Neuronal stem cell (in vitro differentiated cells): Measurements from ENCODE around the gene HOXB13.

Experiments
- DNase-seq: peaks from one replicate; pipeline ENCODE4 v3.0.0-alpha.2; 2013; ENCODE audit warnings: low spot score
- H2AFZ ChIP-seq: one replicate; pipeline ENCODE4 v1.6.1; 2013; ENCODE audit warnings: mild to moderate bottlenecking, low read length, inconsistent platforms
- H2AK5ac ChIP-seq: 2 replicates; pipeline ENCODE4 v1.6.1; 2013; ENCODE audit warnings: low read depth, mild to moderate bottlenecking, inconsistent platforms, low read length, moderate library complexity, mixed read lengths
- H2BK120ac ChIP-seq: 2 replicates; pipeline ENCODE4 v1.6.1; 2013; ENCODE audit warnings: low read depth, mild to moderate bottlenecking, inconsistent platforms, low read length, moderate library complexity, mixed read lengths
- H2BK12ac ChIP-seq: one replicate; pipeline ENCODE4 v1.6.1; 2013; ENCODE audit warnings: low read length, inconsistent platforms
- H2BK15ac ChIP-seq: 2 replicates; pipeline ENCODE4 v1.6.1; 2013; ENCODE audit warnings: mild to moderate bottlenecking, low read length, inconsistent platforms, mixed read lengths
- H2BK5ac ChIP-seq: one replicate; pipeline ENCODE4 v1.6.1; 2013; ENCODE audit warnings: inconsistent platforms, mild to moderate bottlenecking, low read length, moderate library complexity
- H3K14ac ChIP-seq: one replicate; pipeline ENCODE4 v1.6.1; 2013; ENCODE audit warnings: low read length, inconsistent platforms
- H3K18ac ChIP-seq: 2 replicates; pipeline ENCODE4 v1.6.1; 2013; ENCODE audit warnings: low read length, inconsistent platforms
- H3K23ac ChIP-seq: 2 replicates; pipeline ENCODE4 v1.6.1; 2013; ENCODE audit warnings: low read depth, mild to moderate bottlenecking, mixed read lengths, low read length, inconsistent platforms; ENCODE audit not compliant: poor library complexity
- H3K27ac ChIP-seq: replicated peaks from 3 replicates; pipeline ENCODE4 v1.5.1; 2013; ENCODE audit warnings: low read length, inconsistent platforms
- H3K27me3 ChIP-seq, 3 experiments: 2 replicates each; pipeline ENCODE4 v1.6.1; 2013; ENCODE audit warnings: low read length in 3 of 3, mild to moderate bottlenecking in 2 of 3, inconsistent platforms in 1 of 3, low read depth in 1 of 3, mixed read lengths in 1 of 3, moderate library complexity in 1 of 3; ENCODE audit not compliant: control insufficient read depth in 3 of 3, insufficient read depth in 3 of 3
- H3K36me3 ChIP-seq, 2 donors: replicated peaks in 1 of 2; 2 replicates each; pipeline ENCODE4 v1.6.1; 2013; ENCODE audit warnings: low read length in 2 of 2; ENCODE audit not compliant: control insufficient read depth in 2 of 2, insufficient read depth in 2 of 2
- H3K4ac ChIP-seq: 2 replicates; pipeline ENCODE4 v1.6.1; 2013; ENCODE audit warnings: inconsistent platforms, mild to moderate bottlenecking, low read length, moderate library complexity
- H3K4me1 ChIP-seq, 2 donors: 1 replicate in 1 of 2; 2 replicates in 1 of 2; pipeline ENCODE4 v1.6.1; 2013; ENCODE audit warnings: low read length in 2 of 2, low read depth in 1 of 2; ENCODE audit not compliant: control insufficient read depth in 2 of 2, insufficient read depth in 1 of 2
- H3K4me2 ChIP-seq: one replicate; pipeline ENCODE4 v1.6.1; 2013; ENCODE audit warnings: mild to moderate bottlenecking, low read length, inconsistent platforms; ENCODE audit not compliant: insufficient read depth, poor library complexity, severe bottlenecking
- H3K4me3 ChIP-seq, 2 donors: 2 replicates each; pipeline ENCODE4 v1.5.1; 2013; ENCODE audit warnings: low read length in 2 of 2, mild to moderate bottlenecking in 2 of 2, inconsistent platforms in 1 of 2, moderate library complexity in 1 of 2
- H3K79me1 ChIP-seq: one replicate; pipeline ENCODE4 v1.6.1; 2013; ENCODE audit warnings: low read depth, mild to moderate bottlenecking, inconsistent platforms, low read length, moderate library complexity
- H3K9ac ChIP-seq: one replicate; pipeline ENCODE4 v1.6.1; 2013; ENCODE audit warnings: mild to moderate bottlenecking, low read depth, low read length, inconsistent platforms; ENCODE audit not compliant: poor library complexity
- H3K9me3 ChIP-seq, 2 donors: replicated peaks in 1 of 2; 2 replicates each; pipeline versions ENCODE3 to v1.6.1; 2013; ENCODE audit warnings: low read length in 2 of 2, mild to moderate bottlenecking in 2 of 2, inconsistent platforms in 1 of 2, low read depth in 1 of 2, mixed read lengths in 1 of 2, moderate library complexity in 1 of 2; ENCODE audit not compliant: control insufficient read depth in 2 of 2, insufficient read depth in 1 of 2
- H4K8ac ChIP-seq: one replicate; pipeline ENCODE4 v1.6.1; 2013; ENCODE audit warnings: low read depth, mild to moderate bottlenecking, inconsistent platforms, low read length, moderate library complexity
- H4K91ac ChIP-seq: one replicate; pipeline ENCODE4 v1.6.1; 2013; ENCODE audit warnings: low read length, low read depth, mild to moderate bottlenecking, inconsistent platforms; ENCODE audit not compliant: poor library complexity
- WGBS, 2 donors: extraction: QIAGEN DNeasy Blood & Tissue Kit; methylation state at CpG; one replicate each; pipeline ENCODE4 v1.1.7; 2013; ENCODE audit warnings: missing lambda C conversion rate in 2 of 2, mixed read lengths in 1 of 2; ENCODE audit not compliant: insufficient read length in 2 of 2, insufficient replicate concordance in 1 of 2; ENCODE audit errors: extremely low coverage in 2 of 2; 5-methylcytosine and 5-hydroxymethylcytosine counted together

The HOXB13 gene

DNA sequence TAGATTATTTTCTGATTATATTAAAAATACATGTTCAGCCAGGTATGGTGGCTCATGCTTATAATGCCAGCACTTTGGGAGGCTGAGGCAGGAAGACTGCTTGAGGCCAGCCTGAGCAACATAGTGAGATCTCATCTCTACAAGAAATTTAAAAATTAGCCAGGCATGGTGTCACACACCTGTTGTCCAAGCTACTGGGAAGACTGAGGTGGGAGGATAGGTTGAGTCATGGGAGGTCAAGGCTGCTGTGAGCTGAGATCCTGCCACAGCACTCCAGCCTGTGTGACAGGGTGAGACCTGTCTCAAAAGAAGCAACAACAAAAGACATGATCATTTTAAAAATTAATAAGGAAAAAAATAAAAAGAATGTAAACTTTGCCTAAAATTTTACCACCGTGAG lies 46.9 kb downstream of the HOXB13 start:
- WGBS, 2 donors = no CpG with 5 or more reads among the region's 1 CpG
- H3K4me1 ChIP-seq = no peaks in the 10 kb centered on the region
- no peak for DNase-seq

DNA sequence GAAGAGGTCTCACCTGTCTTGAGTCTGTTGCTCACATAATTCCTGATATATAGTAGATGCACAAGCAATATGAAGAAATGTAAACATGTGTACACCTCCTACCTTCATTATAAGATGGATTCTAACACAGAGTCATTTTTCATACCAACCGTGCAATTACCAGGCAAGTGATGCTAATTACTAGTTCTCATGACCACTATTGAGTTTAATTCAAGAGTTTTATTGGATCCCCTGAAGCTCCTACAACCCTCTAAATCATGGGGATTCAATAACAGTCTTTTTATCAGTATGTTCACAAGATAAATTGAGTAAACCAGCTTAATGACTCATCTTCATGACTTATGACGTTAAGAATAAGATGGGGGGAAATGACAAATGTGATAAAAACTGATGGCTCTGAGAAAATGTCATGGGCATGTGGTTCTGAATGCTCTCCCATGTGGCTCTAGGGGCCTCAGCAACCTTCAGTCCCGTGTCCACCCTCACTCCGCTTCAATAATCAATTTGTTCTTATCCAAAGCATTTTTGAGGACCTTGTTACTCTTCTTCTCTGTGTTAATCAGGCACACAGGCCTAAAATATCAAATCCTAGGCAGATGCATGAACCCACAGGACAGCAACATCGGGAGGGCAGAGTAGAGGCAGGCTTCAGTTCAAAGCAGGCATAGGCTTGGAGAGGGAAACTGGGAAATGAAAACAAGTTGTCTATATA lies 49.0 kb downstream of the HOXB13 start:
- Histone ChIP-seq H2AFZ (no peak overlapping the region), H3K4me3 (no peak overlapping the region), H4K91ac (no peak overlapping the region), H2BK12ac (no peak overlapping the region), H3K9ac (no peak overlapping the region), H3K23ac (no peak overlapping the region), H4K8ac (no peak overlapping the region), H3K4ac (no peak overlapping the region), H3K4me2 (no peak overlapping the region), H3K27me3 (peaks cover 0 to 26% (median 19%) of the 10 kb centered on the region in 3 experiments), H3K4me1 (no peaks in the 10 kb centered on the region), H3K79me1 (no peaks in the 10 kb centered on the region), H3K36me3 (no peaks in the 10 kb centered on the region), H3K18ac (no peak overlapping the region), H2AK5ac (no peak overlapping the region), H2BK120ac (no peak overlapping the region), H2BK15ac (no peak overlapping the region), H3K27ac (no peak overlapping the region), H3K9me3 (no peaks in the 10 kb centered on the region), H3K14ac (no peak overlapping the region), H2BK5ac (no peak overlapping the region)
- no peak for DNase-seq
- WGBS, 2 donors = no CpG with 5 or more reads among the region's 5 CpGs

More for the DNA sequence above, 46.9 kb downstream of the HOXB13 start:
- no peaks in the 10 kb centered on the region for H3K79me1 ChIP-seq
- H2BK12ac ChIP-seq = no peak overlapping the region
- H3K36me3 ChIP-seq = no peaks in the 10 kb centered on the region
- no peak overlapping the region for H3K23ac ChIP-seq
- H3K14ac ChIP-seq = no peak overlapping the region
- H2AK5ac ChIP-seq = no peak overlapping the region
- H2BK15ac ChIP-seq = no peak overlapping the region
- no peak overlapping the region for H3K4me3 ChIP-seq
- H3K18ac ChIP-seq = no peak overlapping the region
- peaks cover 0 to 26% (median 17%) of the 10 kb centered on the region in 3 experiments for H3K27me3 ChIP-seq
- no peak overlapping the region for H2AFZ ChIP-seq
- H2BK5ac ChIP-seq = no peak overlapping the region
- H3K9ac ChIP-seq = no peak overlapping the region
- no peak overlapping the region for H3K27ac ChIP-seq
- H2BK120ac ChIP-seq = no peak overlapping the region
- no peak overlapping the region for H4K91ac ChIP-seq
- no peak overlapping the region for H3K4me2 ChIP-seq
- no peak overlapping the region for H4K8ac ChIP-seq
- H3K4ac ChIP-seq = no peak overlapping the region
- no peaks in the 10 kb centered on the region for H3K9me3 ChIP-seq

DNA sequence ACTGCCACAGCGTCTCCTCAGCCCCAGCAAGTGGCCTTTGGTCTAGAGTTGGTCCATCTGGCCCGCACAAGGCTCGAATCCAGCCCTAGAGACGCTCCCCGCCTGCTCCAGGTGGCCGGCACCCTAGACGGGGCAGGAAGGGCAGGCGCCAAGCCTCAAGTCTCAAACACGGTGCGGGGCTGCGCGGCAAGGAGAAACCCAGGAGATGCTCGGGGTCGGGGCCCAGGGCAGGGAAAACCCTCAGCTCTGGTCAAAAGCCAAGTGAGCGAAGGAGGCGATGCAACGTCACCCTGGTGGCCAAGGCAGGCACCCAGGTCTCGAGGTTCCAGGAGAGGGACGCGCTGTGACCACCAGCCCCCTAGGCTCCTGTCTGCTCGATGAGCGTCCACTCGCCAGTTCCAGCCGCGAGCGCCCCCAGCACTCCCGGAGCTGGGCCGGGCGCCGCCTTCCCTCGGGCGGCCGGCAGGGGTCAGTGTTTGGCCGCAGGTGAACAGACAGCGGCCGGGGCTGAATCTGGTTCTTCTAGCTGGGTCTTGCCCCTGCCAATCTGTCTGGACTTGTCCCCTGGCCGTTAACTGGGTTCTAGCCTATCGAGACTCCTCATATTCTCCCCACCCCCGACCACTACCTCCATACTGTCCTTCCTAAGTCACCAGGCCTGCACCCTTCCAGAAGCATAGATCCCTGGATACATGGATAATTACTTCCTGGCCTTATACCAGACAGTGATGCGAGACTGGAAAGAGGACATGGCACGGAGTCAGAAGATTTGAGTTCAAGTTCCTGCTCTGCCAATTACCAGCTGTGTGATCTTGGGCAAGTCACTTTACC lies 50.2 kb downstream of the HOXB13 start:
- Histone ChIP-seq H2AFZ (peak overlapping the region; percentile 88), H3K4me1 (no peaks in the 10 kb centered on the region), H3K14ac (no peak overlapping the region), H2BK15ac (no peak overlapping the region), H4K8ac (no peak overlapping the region), H2BK120ac (no peak overlapping the region), H3K9me3 (no peaks in the 10 kb centered on the region), H4K91ac (no peak overlapping the region), H3K27ac (no peak overlapping the region), H3K4me3 (peak overlapping the region in 1 of 2 donors; percentile 60), H3K18ac (peak overlapping the region; percentile 65), H3K4ac (no peak overlapping the region), H2AK5ac (no peak overlapping the region), H3K27me3 (peaks cover 0 to 25% (median 19%) of the 10 kb centered on the region in 3 experiments), H2BK12ac (no peak overlapping the region), H3K36me3 (no peaks in the 10 kb centered on the region), H3K23ac (peak overlapping the region; percentile 8), H3K4me2 (peak overlapping the region; percentile 58), H3K79me1 (no peaks in the 10 kb centered on the region), H3K9ac (peak overlapping the region; percentile 52), H2BK5ac (no peak overlapping the region)
- peak; percentile 69 for DNase-seq
- WGBS, 2 donors = no CpG with 5 or more reads among the region's 41 CpGs

DNA sequence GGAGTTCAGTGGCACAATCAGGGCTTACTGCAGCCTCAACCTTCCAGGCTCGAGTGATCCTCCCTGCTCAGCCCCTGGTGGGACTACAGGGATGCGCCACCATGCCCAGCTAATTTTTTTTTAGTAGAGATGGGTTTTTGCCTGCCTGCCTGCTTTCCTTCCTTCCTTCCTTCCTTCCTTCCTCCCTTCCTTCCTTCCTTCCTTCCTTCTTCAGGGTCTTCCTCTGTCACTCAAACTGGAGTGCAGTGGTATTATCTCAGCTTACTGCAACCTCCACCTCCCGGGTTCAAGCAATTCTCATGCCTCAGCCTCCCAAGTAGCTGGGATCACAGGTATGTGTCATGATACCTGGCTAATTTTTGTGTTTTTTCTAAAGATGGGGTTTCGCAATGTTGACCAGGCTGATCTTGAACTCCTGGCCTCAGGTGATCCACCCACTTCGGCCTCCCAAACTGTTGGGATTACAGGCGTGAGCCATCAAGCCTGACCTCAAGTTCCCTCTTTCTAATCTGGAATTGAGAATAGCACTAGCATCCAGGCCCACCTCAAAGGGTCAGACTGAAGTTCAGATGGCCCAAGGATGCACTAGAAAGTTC lies 51.5 kb downstream of the HOXB13 start:
- no peaks in the 10 kb centered on the region for H3K36me3 ChIP-seq
- DNase-seq = no peak
- peaks cover 0 to 22% (median 17%) of the 10 kb centered on the region in 3 experiments for H3K27me3 ChIP-seq
- no peaks in the 10 kb centered on the region for H3K9me3 ChIP-seq
- H3K23ac ChIP-seq = no peak overlapping the region
- H4K91ac ChIP-seq = no peak overlapping the region
- H3K18ac ChIP-seq = no peak overlapping the region
- no peak overlapping the region for H3K9ac ChIP-seq
- H3K4me3 ChIP-seq = no peak overlapping the region
- H3K79me1 ChIP-seq = no peaks in the 10 kb centered on the region
- no peak overlapping the region for H2BK12ac ChIP-seq
- WGBS, 2 donors = no CpG with 5 or more reads among the region's 6 CpGs
- no peak overlapping the region for H2AK5ac ChIP-seq
- H2BK120ac ChIP-seq = no peak overlapping the region
- no peak overlapping the region for H3K14ac ChIP-seq
- no peaks in the 10 kb centered on the region for H3K4me1 ChIP-seq
- no peak overlapping the region for H2AFZ ChIP-seq
- no peak overlapping the region for H3K4ac ChIP-seq
- H4K8ac ChIP-seq = no peak overlapping the region
- no peak overlapping the region for H2BK5ac ChIP-seq
- H3K27ac ChIP-seq = no peak overlapping the region
- H3K4me2 ChIP-seq = no peak overlapping the region
- H2BK15ac ChIP-seq = no peak overlapping the region
